ENCODE results near the gene FHOD3.

Gene FHOD3

GRCh38 chr18:36329684-36330434 lies 32.3 kb downstream of the FHOD3 start:
- no peak for TF ChIP-seq CTCF (IDR thresholded peaks at IDR 0.05; ENCODE audit: low read depth, low read length)
- in situ Hi-C loops (cut with HindIII; ENCODE audit: low sequenced_read_pairs) = no loop called here
- DNase-seq (ENCODE audit: low read depth, low spot score) = no peak
- no peak overlapping the region for H3K4me3 ChIP-seq (ENCODE audit: low read depth, low read length)

- in situ Hi-C loops (cut with HindIII; ENCODE audit: low sequenced_read_pairs) = no loop called here
- H3K4me3 ChIP-seq (ENCODE audit: low read depth, low read length) = no peak overlapping the region
- no peak for TF ChIP-seq CTCF (IDR thresholded peaks at IDR 0.05; ENCODE audit: low read depth, low read length)
- DNase-seq (ENCODE audit: low read depth, low spot score) = no peak
Measured at GRCh38 chr18:36330435-36331052, 33.0 kb downstream of the FHOD3 start.

- no peak for TF ChIP-seq CTCF (IDR thresholded peaks at IDR 0.05; ENCODE audit: low read depth, low read length)
- no peak for DNase-seq (ENCODE audit: low read depth, low spot score)
- in situ Hi-C loops (cut with HindIII; ENCODE audit: low sequenced_read_pairs) = no loop called here
Measured at GRCh38 chr18:36331521-36331971, 34.0 kb downstream of the FHOD3 start.

GRCh38 chr18:36333414-36333813 lies 35.9 kb downstream of the FHOD3 start:
- in situ Hi-C loops (cut with HindIII; ENCODE audit: low sequenced_read_pairs) = no loop called here
- no peak for DNase-seq (ENCODE audit: low read depth, low spot score)
- H3K4me3 ChIP-seq (ENCODE audit: low read depth, low read length) = no peak overlapping the region
- no peak for TF ChIP-seq CTCF (IDR thresholded peaks at IDR 0.05; ENCODE audit: low read depth, low read length)

More at GRCh38 chr18:36331521-36331971, 34.0 kb downstream of the FHOD3 start:
- H3K4me3 ChIP-seq (ENCODE audit: low read depth, low read length) = no peak overlapping the region

- in situ Hi-C loops (cut with HindIII; ENCODE audit: low sequenced_read_pairs) = no loop called here
- no peak for TF ChIP-seq CTCF (IDR thresholded peaks at IDR 0.05; ENCODE audit: low read depth, low read length)
- DNase-seq (ENCODE audit: low read depth, low spot score) = no peak
- H3K4me3 ChIP-seq (ENCODE audit: low read depth, low read length) = no peak overlapping the region
Measured at GRCh38 chr18:36334798-36335197, 37.3 kb downstream of the FHOD3 start.

- TF ChIP-seq CTCF (IDR thresholded peaks at IDR 0.05; ENCODE audit: low read depth, low read length) = no peak
- DNase-seq (ENCODE audit: low read depth, low spot score) = no peak
- in situ Hi-C loops (cut with HindIII; ENCODE audit: low sequenced_read_pairs) = no loop called here
- no peak overlapping the region for H3K4me3 ChIP-seq (ENCODE audit: low read depth, low read length)
Measured at GRCh38 chr18:36335476-36336279, 38.2 kb downstream of the FHOD3 start.

Data from astrocyte of the spinal cord (primary cell).